Stomach (tissue), 4 donors: ENCODE measurements around the gene TTC28.

Source experiments
- POLR2AphosphoS5 ChIP-seq, 3 donors: sonication (generic); formaldehyde crosslinking; IDR thresholded peaks; one replicate each; pipeline ENCODE4 v1.6.1; 2016; ENCODE audit warnings: antibody characterized with exemption in 3 of 3
- TF ChIP-seq, protein P1 (sequence below), 7 experiments: fragments of 450-650 bp in 4 of 7; fragments of 200-600 bp in 3 of 7; sonication (generic) in 3 of 7; IDR thresholded peaks; one replicate each; pipeline ENCODE4 v1.5.1; 2016 to 2019; ENCODE audit warnings: antibody characterized with exemption in 7 of 7, control low read depth in 2 of 7, mild to moderate bottlenecking in 1 of 7

DNA sequence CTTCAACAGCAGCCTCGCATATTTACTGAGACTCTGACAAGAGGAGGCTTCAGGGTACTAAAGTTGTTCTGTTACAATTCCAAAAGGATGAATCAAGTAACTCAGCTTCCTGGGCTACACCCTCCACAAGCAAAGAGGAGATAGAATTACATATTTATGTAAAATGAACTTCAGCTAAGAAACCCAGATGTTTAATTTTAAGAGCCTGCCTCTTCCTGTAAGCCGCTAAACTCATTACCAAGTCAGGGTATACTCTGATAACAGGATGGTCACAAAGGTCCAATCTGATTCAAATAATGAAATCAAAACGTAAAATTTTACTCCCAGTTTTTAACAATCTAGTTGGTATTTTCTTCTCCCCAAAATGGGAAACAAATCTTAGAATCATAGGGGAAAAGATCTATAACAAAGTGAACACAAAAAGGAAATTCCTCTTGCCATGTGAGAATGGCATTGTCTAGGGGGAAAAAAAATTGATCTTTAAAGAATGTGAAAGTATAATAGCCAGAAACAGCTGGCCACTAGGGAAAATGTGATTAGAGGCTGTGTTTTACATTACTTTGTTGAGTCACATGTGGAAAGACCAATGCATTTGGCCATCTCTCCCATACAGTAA, 31.0 kb upstream of the TTC28 start:
- TF ChIP-seq, protein P1, sequence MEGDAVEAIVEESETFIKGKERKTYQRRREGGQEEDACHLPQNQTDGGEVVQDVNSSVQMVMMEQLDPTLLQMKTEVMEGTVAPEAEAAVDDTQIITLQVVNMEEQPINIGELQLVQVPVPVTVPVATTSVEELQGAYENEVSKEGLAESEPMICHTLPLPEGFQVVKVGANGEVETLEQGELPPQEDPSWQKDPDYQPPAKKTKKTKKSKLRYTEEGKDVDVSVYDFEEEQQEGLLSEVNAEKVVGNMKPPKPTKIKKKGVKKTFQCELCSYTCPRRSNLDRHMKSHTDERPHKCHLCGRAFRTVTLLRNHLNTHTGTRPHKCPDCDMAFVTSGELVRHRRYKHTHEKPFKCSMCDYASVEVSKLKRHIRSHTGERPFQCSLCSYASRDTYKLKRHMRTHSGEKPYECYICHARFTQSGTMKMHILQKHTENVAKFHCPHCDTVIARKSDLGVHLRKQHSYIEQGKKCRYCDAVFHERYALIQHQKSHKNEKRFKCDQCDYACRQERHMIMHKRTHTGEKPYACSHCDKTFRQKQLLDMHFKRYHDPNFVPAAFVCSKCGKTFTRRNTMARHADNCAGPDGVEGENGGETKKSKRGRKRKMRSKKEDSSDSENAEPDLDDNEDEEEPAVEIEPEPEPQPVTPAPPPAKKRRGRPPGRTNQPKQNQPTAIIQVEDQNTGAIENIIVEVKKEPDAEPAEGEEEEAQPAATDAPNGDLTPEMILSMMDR (IDR thresholded peaks at IDR 0.05), result no peak
- peak in 1 of 3 donors; percentile 6 for TF ChIP-seq POLR2AphosphoS5 (IDR thresholded peaks at IDR 0.05)
